ENCODE measurements around the gene PVR. TPM values are rescaled to one million over a fixed set of nuclear protein-coding genes. Genes with fewer than 3 reads are reported as not detected.

The PVR gene
- polyA plus RNA-seq, 1 of the 3 experiments (the other 2 are of a cell fraction), result 90.8 TPM

GRCh38 chr19:44664976-44665375 lies 21.3 kb downstream of the PVR start (continued):
- TF ChIP-seq, protein P1, sequence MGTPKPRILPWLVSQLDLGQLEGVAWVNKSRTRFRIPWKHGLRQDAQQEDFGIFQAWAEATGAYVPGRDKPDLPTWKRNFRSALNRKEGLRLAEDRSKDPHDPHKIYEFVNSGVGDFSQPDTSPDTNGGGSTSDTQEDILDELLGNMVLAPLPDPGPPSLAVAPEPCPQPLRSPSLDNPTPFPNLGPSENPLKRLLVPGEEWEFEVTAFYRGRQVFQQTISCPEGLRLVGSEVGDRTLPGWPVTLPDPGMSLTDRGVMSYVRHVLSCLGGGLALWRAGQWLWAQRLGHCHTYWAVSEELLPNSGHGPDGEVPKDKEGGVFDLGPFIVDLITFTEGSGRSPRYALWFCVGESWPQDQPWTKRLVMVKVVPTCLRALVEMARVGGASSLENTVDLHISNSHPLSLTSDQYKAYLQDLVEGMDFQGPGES (IDR thresholded peaks at IDR 0.05; ENCODE audit: low read depth, low read length), result no peak
- TF ChIP-seq MEF2A (IDR thresholded peaks at IDR 0.05; ENCODE audit: borderline replicate concordance, low read depth) (no peak), RAD21 (IDR thresholded peaks at IDR 0.05; ENCODE audit: low read length) (no peak), YY1 (IDR thresholded peaks at IDR 0.05; ENCODE audit: low read depth) (no peak), SIN3A (IDR thresholded peaks at IDR 0.05; ENCODE audit: borderline replicate concordance, low read depth, low read length) (no peak)

- Histone ChIP-seq H3K9ac (no peak overlapping the region), H3K9me2 (no peaks in the 10 kb centered on the region), H3K4me2 (no peak overlapping the region), H3K4me3 (ENCODE audit: low read depth in 2 of 2, low read length in 1 of 2) (no peak overlapping the region), H3K27ac (ENCODE audit: low read depth in 2 of 2, low read length in 1 of 2) (no peak overlapping the region), H3K27me3 (ENCODE audit: insufficient read depth) (no peaks in the 10 kb centered on the region), H4K20me1 (ENCODE audit: insufficient read depth) (no peaks in the 10 kb centered on the region), H3K9me3 (no peaks in the 10 kb centered on the region), H3K4me1 (ENCODE audit: control insufficient read depth in 1 of 2, insufficient read depth in 2 of 2, low read depth in 1 of 2, low read length in 1 of 2) (no peaks in the 10 kb centered on the region), H2AFZ (ENCODE audit: low read depth) (no peak overlapping the region), H3K36me3 (replicated peaks in 1 of 2; ENCODE audit: control insufficient read depth in 1 of 2, insufficient read depth in 2 of 2, low read length in 1 of 2) (peaks cover 0 to 6% of the 10 kb centered on the region in 2 experiments), H3K79me2 (ENCODE audit: insufficient read depth) (no peaks in the 10 kb centered on the region; the same call in 1 of the 2 replicates), H3F3A (replicated peaks; ENCODE audit: insufficient read depth) (peaks cover 8% of the 10 kb centered on the region)
- DNase-seq, result no peak
- TF ChIP-seq TCF12 (IDR thresholded peaks at IDR 0.05), result no peak
- TF ChIP-seq MAX (IDR thresholded peaks at IDR 0.05; ENCODE audit: low read depth), result no peak
- TF ChIP-seq CHD2 (IDR thresholded peaks at IDR 0.05; ENCODE audit: low read length, partially characterized antibody), result no peak
- TF ChIP-seq POLR2AphosphoS5 (IDR thresholded peaks at IDR 0.05; ENCODE audit: low read depth, low read length), result no peak
- no peak for TF ChIP-seq ELF1 (IDR thresholded peaks at IDR 0.05)
- no peak for TF ChIP-seq RXRA (IDR thresholded peaks at IDR 0.05; ENCODE audit: borderline replicate concordance, low read depth)
- TF ChIP-seq, protein P2, sequence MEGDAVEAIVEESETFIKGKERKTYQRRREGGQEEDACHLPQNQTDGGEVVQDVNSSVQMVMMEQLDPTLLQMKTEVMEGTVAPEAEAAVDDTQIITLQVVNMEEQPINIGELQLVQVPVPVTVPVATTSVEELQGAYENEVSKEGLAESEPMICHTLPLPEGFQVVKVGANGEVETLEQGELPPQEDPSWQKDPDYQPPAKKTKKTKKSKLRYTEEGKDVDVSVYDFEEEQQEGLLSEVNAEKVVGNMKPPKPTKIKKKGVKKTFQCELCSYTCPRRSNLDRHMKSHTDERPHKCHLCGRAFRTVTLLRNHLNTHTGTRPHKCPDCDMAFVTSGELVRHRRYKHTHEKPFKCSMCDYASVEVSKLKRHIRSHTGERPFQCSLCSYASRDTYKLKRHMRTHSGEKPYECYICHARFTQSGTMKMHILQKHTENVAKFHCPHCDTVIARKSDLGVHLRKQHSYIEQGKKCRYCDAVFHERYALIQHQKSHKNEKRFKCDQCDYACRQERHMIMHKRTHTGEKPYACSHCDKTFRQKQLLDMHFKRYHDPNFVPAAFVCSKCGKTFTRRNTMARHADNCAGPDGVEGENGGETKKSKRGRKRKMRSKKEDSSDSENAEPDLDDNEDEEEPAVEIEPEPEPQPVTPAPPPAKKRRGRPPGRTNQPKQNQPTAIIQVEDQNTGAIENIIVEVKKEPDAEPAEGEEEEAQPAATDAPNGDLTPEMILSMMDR (IDR thresholded peaks at IDR 0.05), result no peak
- no peak for TF ChIP-seq GATA2 (CRISPR knock-in tag; IDR thresholded peaks at IDR 0.05)
- TF ChIP-seq YY1 (IDR thresholded peaks at IDR 0.05; ENCODE audit: low read depth), result no peak
- TF ChIP-seq, protein P3, sequence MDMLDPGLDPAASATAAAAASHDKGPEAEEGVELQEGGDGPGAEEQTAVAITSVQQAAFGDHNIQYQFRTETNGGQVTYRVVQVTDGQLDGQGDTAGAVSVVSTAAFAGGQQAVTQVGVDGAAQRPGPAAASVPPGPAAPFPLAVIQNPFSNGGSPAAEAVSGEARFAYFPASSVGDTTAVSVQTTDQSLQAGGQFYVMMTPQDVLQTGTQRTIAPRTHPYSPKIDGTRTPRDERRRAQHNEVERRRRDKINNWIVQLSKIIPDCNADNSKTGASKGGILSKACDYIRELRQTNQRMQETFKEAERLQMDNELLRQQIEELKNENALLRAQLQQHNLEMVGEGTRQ (IDR thresholded peaks at IDR 0.05; ENCODE audit: borderline replicate concordance, low read depth, low read length), result no peak
- CTCF ChIA-PET, result interaction anchor here (1.3 to 2.0 kb wide), 2 partner anchors 10 to 97 kb away, joined by 3 to 10 read pairs; no protein-coding TSS in a partner anchor
- 76% methylated on average over 7 of the region's 7 CpGs for WGBS (ENCODE audit: low lambda C conversion rate)
- POLR2A ChIA-PET, result interaction anchor here (1.3 kb wide), 1 partner anchor 10 kb away, joined by 3 read pairs; no protein-coding TSS in a partner anchor
These were observed 23.3 kb downstream of the PVR start for GRCh38 chr19:44666852-44667556.

Data from SK-N-SH (cell line).